ENCODE results near the gene RAP1GAP2.
"Not testable (repeated sequence)": the region's sequence is repeated elsewhere in the genome, so short reads cannot be mapped to it uniquely, and the experiment has no call there.

RAP1GAP2 gene

DNA sequence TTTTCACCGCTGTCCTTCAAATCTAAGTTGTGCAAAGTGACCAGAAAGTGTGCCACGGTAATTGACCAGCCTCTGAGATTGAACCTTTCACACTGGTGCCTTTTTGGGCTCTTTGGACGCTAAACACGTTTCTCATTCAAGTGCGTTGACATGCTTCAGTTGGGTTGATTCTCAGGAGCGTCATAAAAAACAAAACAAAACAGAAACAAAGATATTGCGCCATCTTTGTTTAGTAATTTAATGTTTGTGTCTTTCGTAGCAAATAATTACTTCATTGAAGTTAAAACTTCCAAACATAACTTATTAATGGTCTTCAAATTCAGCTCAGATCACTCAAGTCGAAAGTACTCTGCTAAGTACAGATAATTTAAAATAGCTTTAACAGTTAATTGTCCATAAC lies 187.0 kb downstream of the RAP1GAP2 start:
- no peak overlapping the region for H3K27ac ChIP-seq
- TF ChIP-seq, protein P1, sequence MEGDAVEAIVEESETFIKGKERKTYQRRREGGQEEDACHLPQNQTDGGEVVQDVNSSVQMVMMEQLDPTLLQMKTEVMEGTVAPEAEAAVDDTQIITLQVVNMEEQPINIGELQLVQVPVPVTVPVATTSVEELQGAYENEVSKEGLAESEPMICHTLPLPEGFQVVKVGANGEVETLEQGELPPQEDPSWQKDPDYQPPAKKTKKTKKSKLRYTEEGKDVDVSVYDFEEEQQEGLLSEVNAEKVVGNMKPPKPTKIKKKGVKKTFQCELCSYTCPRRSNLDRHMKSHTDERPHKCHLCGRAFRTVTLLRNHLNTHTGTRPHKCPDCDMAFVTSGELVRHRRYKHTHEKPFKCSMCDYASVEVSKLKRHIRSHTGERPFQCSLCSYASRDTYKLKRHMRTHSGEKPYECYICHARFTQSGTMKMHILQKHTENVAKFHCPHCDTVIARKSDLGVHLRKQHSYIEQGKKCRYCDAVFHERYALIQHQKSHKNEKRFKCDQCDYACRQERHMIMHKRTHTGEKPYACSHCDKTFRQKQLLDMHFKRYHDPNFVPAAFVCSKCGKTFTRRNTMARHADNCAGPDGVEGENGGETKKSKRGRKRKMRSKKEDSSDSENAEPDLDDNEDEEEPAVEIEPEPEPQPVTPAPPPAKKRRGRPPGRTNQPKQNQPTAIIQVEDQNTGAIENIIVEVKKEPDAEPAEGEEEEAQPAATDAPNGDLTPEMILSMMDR (conservative IDR thresholded peaks at IDR 0.05), result no peak

DNA sequence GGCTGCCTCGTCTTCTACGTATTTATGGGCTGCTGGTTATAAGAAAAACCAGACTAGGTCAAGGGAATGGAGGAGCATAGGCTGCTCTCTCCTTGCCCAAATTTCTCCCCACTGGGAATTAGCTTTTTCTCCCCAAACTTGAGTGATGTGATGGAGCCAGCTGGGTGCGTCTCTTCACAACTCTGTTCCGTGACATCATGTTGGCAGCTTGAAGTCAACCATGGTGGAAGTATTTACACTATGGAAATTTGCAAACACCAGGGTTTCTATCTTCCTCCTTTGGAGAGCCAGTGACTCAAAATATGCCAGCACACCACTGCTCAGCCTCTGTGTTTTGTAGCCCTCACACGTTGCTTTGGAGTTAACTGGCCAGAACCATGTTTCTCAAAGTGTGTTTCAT lies 189.1 kb downstream of the RAP1GAP2 start:
- TF ChIP-seq, protein P1 (conservative IDR thresholded peaks at IDR 0.05), result no peak
- no peak overlapping the region for H3K27ac ChIP-seq

DNA sequence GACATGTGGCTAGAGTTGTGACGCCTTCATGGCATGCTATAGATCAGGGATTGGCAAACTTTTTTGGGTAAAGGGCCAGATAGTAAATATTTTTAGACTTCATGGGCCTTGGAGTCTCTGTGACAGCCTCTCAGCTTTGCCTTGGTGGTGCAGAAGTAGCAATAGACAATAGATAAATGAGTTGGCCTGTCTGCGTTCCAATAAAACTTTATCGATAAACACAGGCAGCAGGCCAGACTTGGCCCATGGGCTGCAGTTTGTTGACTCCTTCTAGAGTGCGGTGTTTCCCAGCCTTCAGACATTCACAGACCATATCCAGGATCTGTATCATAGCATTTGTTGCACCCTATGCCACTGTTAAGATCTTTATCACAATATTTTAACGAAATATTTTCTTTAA lies 190.7 kb downstream of the RAP1GAP2 start:
- TF ChIP-seq, protein P1 (conservative IDR thresholded peaks at IDR 0.05), result no peak
- H3K27ac ChIP-seq, result no peak overlapping the region

DNA sequence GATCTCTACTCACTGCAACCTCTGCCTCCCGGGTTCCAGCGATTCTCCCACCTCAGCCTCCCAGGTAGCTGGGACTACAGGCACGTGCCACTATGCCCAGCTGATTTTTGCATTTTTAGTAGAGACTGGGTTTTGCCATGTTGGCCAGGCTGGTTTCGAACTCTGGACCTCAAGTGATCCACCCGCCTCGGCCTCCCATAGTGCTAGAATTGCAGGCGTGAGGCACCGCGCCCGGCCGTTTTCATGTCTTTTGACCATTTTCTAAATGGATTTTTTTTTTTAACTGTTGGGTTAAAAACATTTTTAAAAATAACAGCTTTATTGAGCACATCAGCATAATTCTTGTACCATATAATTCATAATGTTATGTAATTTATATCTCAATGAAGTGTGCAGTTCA lies 193.2 kb downstream of the RAP1GAP2 start:
- not testable (repeated sequence) for H3K27ac ChIP-seq

- TF ChIP-seq, protein P1 (conservative IDR thresholded peaks at IDR 0.05), result no peak
- no peak overlapping the region for H3K27ac ChIP-seq
Measured at GRCh38 chr17:2989855-2990254, 193.6 kb downstream of the RAP1GAP2 start.

- TF ChIP-seq, protein P1 (conservative IDR thresholded peaks at IDR 0.05), result no peak
- H3K27ac ChIP-seq, result no peak overlapping the region
Measured at GRCh38 chr17:2990396-2990795, 194.2 kb downstream of the RAP1GAP2 start.

DNA sequence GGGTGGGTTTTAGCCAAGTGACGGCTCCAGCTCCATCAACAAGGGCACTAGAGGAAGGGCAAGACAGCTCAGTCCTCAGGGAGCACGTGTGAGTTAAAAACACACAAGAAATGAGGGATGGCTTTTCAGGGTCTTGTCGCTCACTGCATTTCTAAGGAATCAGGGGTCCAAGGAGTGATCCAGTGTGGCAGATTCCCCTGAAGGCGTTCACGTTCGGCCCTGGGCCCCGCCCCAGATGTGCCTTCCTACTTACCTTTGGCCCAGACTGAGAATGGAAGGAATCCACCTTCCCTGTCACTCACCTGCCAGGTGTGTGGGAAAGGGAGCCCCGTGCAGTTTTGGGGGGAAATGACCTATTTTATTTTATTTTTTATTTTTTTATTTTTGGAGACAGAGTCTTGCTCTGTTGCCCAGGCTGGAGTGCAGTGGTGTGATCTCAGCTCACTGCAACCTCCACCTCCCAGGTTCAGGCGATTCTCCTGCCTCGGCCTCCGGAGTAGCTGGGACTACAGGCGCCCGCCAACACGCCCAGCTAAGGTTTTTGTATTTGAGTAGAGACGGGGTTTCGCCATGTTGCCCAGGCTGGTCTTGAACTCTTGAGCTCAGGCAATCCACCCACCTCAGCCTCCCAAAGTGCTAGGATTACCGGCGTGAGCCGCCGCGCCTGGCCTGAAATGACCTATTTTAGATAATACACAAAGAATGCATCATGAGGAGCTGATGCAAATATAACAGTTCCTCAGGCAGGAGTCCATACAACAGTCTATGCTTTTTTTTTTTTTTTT lies 195.3 kb downstream of the RAP1GAP2 start:
- not testable (repeated sequence) for H3K27ac ChIP-seq

GRCh38 chr17:2994441-2994840 lies 198.2 kb downstream of the RAP1GAP2 start:
- TF ChIP-seq, protein P1 (conservative IDR thresholded peaks at IDR 0.05), result no peak
- peak overlapping the region; percentile 88 for H3K27ac ChIP-seq

Measured in VCaP (cell line).